A673 (cell line): Measurements from ENCODE around the gene TRABD.

Source experiments
- CTCF ChIP-seq: fragments of 300-800, 200-600 bp; sonication (generic); conservative IDR thresholded peaks from 2 replicates; pipeline ENCODE4 v1.5.1; 2017; ENCODE audit warnings: low read depth, mild to moderate bottlenecking, antibody characterized with exemption, low read length, moderate library complexity, mixed read lengths
- EZH2 ChIP-seq: fragments of 200-600 bp; sonication (generic); IDR thresholded peaks from 2 replicates; pipeline ENCODE4 v1.6.1; 2017; ENCODE audit warnings: borderline replicate concordance, low read depth, mild to moderate bottlenecking, mixed read lengths, antibody characterized with exemption, low read length; ENCODE audit not compliant: poor library complexity, severe bottlenecking

- no peak for TF ChIP-seq CTCF
- no peak for TF ChIP-seq EZH2
Measured at GRCh38 chr22:50171319-50171964, 14.3 kb upstream of the TRABD start.
